ENCODE results near the gene SLC38A5.

DNA sequence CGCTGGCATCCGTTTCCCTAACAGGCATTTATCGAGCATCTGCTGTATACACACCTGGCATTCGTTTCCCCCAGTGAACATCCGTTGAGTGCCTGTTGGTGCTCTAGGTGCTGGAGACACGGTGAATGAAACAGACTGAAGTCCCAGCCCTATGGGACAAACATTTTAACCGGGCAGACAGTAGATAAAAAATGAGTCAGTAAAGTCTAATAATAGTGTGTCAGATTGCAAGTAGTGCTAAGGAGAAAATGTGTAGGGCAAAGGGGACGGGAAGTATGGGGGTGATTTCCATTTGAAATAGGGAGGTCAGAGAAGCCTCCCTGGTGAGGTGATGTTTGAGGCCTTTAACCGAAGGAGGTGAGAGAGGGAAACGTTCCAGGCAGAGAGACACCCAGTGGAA is 46.2 kb upstream of the SLC38A5 start:
- no peak for TF ChIP-seq CTCF (IDR thresholded peaks at IDR 0.05)
- no peak for TF ChIP-seq EP300 (IDR thresholded peaks at IDR 0.05; ENCODE audit: low read depth)
- TF ChIP-seq POLR2AphosphoS5 (IDR thresholded peaks at IDR 0.05) = no peak
